CD4-positive, alpha-beta T cell treated with Interleukin-4 for 1 hour (primary cell): ENCODE measurements around the gene STAG3.

Source experiments
- DNase-seq, 2 donors: peaks; one replicate each; pipeline ENCODE4 v3.0.0-alpha.2; 2020 to 2022

Gene STAG3

DNA sequence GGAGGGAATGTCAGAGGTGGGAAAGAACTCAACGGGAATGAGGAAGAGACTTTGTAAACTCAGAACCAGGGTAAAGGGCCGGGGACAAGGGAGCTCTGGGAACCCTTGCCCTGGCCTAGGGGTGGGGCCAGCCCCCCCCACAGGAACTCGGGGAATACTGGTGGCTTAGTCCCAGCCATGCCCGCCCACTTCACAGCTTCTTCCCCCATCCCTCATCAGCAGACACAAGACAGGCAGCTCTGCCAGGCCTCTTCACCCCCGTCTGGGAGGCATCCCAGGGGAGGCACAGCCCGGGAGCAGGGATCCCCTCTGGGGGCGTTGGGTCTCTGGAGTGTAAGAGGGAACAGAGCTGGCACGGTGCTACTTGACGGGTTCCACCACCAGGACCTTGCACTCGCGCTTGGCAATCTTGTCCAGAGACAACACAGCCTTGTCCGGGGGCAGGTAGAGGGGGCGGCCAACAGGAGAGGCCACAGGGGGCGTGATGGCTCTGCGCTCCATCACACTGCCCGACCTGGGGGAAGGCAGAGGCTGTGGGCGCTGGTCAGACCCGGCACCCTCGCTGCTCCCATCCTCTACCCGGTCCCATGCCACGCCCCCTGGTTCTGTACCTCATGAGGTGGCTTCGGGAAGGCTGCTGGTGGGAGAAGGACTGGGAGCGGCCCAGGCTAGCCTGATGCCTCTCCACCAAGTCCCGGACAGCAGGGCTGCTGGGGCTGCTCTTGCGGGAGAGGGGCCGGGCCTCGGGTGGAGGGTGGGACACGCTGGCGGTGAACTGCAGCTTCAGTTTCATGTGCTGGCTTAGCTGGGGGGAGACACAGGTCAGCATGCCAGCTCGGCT lies 22.8 kb upstream of the STAG3 start:
- no peak for DNase-seq

DNA sequence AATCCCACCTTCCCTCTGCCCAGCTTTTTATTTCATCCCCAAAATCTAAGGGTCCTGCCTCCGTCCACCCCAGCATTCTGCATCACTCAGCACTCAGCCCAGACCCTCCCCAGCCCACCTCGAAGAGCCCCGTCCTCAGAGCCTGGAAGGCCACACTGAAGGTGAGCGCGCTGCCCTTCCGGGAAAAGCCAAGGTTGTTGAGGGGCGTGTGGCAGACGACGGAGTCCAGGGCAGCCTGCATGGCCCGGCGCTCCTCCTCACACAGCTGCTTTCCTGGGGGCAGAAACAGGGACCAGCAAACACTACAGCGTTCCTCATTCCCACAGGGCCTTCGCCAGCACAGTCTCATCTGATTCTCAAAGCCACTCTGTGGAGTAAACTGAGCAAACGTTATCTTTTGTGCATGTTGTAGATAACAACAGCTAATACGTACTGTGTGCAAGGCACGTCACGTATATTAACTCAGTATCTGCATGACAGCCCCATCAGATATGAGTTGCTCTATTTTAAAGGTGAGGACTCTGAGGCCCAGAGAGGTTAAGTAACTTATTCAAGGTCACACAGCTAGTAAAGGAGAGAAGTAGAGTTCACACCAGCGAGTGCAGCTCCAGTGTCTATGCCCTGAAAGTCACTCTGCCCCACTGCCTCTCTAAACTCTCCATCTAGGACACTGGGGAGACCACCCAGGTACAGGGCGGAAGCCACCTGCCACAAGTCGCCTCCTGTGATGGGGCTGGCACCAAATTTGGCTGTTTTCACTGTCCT lies 22.0 kb upstream of the STAG3 start:
- DNase-seq, result no peak

DNA sequence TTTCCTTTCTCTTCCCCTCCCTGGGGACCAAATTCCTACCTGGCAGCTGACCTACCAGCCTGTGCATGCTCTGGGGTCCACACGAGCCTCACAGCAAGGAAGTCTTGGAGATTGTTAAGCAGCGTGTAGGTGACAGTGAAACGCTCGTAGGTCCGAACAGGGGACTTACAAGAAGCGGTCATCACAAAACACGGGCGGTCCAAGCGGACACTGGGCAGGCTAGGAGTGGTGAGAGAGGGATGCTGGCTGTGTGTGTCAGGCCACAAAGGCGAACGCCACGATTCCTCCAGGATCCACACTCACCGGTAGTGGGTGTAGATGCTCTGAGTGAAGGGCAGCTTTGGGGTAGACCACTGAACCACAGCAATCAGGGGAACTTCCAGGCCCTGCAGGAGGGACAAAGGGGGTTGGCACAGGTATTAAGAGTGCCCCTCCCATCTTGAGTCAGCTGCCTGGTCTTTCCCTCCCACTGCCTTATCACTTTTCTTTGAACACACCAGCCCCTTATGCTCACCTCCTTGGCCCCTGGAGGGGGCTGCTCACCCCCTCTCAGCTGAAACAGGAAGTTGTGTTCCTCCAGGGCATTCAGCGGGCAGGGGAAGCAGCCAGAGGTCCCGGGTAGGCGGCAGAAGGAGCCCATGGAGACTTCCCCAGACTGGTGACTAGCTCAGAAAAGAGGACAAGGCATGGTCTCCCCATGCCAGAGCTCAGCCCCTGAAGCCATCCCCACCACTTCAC lies 21.2 kb upstream of the STAG3 start:
- DNase-seq, result peak; percentile 28 to 58

DNA sequence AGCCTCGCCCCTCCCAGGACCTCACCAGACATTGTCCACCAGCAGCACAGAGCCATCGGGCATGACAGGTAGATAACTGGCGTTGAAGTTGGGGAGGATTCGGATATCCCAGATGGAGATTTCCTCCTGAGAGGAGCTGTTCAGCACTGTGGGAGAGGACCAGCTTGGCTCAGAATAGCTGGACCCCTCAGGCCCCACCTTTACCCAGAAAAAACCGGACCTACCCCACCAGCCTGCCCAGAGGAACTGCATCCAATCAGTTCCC lies 20.7 kb upstream of the STAG3 start:
- no peak for DNase-seq

DNA sequence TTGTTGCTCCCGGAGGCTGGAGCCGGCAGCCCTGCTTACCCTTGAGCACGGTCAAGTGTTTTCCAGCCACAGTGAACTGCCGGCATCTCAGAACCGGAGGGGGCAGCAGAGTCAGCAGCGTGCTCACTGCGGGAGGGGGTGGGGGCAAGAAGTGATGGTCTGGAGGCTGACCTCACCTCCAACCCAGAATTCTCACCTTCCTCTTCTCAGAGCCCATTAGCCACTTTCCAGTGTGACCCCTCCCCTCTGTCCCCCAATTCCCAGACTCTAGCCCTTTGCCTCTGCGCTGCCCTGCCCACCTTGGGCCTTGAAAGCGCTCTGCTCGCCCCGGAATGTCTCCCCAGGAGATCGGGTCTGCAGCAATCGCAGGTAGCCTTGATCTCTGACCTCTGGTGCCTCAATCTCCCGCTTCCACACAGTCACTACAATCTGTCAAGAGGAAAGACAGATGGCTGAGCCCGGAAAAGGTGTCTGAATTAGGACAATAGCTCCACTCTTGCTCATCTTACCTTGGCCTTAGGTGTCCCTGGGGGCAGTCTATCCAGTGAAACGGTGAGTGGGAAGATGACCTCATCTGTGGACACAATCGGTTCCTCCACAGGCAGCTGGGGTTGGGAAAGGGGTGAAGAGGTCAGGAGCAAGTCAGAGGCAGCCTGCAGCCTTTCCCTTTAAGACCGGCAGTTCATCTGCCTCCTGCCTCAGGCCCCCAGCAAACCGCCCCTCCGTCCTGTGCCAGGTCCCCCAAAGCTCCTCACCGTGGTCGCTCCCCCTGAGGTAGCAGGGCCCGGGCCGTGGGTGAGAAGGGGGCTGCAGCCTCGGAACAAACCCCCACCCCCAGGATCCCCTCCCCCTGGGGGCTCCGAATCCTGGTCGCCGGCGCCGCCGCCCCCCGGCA lies 20.1 kb upstream of the STAG3 start:
- peak in 1 of 2 donors; percentile 17 for DNase-seq

DNA sequence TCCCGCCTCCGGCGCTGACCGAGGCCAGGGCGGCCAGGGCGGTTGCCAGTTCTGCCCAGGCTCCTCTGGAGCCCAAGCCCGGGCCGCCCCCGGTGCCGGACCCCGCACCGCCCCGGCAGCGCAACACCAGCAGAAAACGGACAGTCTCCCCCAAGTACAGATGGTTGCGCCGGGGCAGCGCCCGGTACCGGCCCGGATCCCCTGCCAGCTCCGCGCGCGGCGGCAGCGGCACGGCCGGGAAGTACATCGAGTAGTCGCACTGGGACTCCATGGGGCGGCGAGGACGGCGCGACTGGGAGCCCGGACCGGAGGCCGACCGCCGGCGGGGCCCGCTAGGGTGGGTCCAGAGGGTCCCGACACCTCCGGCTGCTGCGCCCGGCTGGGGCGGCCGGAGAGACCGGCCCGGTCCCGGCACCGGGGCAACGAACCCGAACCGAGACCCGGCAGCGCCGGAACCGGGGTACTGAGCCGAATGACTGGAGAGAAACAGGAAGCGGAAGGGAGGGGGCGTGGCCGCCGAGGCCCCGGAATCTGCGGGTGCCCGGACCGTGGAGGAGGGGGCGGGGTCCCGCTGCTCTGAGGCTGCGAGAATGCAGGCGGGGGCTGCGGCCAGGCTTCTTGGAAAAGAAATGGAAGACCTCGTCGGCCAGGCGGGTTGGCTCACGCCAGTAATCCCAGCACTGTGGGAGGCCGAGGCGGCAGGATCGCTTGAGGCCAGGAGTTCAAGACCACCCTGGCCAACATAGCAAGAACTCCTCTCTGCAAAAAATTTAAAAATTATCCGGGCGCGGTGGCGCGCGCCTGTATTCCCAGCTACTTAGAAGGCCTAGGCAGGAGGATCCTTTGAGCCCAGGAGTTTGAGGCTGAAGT lies 19.3 kb upstream of the STAG3 start, which contains the start of gene TRAPPC14:
Gene TRAPPC14 (minus strand): TSS at position 495 of the 870 bp plus-strand sequence. CDS start 224 bp downstream, at position 271.
- peak; percentile 87 to 89 for DNase-seq

DNA sequence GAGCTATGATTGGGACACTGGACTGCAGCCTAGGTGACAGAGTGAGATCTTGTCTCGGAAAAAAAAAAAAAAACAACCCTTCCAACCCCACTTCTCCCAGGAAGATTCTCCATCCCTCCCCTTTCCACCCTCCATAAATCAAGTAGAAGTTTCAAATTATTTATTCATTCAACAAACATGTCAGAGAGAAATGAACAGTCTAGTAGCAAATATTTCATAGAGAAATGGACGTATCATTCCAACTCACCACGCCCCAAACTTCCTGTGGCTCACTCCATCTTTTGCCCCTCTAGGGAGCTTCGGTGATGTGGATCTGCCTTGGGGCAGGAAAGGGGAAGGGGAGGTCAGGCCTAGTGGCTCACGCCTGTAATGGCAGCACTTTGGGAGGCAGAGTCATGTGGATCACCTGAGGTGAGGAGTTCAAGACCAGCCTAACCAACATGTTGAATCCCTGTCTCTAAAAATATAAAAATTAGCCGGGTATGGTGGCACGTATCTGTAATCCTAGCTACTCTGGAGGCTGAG lies 18.6 kb upstream of the STAG3 start:
- no peak for DNase-seq

DNA sequence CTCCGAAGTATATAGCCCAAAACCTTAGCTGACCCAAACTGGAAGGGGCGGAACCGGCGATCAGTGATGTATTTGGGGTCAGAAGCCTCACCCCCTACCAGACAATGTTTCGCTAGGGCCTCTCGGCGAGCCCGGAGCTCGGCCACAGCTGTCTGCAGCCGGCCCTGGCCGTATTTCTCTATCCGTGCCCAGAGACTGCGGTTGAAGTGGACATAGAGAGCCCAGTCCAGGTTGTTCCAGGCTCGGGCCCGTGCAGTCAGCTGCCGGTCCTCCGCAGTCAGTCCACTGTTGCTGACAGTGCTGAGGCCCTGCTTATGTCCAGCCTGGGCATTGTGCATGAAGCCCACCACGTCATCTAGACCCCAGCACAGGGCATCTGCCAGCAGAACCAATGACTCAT lies 17.7 kb upstream of the STAG3 start:
- no peak for DNase-seq

DNA sequence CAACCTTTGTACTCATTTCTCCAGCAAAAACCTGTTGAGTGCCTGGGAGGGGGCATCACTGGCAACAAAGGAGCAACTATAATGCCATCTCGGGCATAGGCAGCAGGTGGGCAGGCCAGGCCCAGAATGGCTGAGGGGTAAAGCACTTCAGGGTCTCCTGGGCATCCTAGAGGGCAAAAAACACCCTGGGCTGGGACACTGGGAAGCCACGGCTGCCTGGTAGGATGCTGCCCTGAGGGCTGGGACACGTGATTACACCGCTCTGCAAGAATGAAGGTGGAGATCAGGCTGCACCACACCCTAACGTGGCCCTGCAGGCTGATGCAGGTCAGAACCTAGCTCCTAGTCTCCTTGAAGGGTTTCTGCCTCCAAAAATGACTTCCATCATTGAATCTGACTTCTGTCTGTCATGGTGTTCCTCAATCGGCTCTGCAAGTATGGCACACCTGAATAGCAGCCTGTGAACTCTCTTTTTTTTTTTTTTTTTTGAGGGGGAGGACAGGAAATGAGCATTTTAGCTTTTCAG lies 14.6 kb upstream of the STAG3 start:
- peak in 1 of 2 donors; percentile 32 for DNase-seq

DNA sequence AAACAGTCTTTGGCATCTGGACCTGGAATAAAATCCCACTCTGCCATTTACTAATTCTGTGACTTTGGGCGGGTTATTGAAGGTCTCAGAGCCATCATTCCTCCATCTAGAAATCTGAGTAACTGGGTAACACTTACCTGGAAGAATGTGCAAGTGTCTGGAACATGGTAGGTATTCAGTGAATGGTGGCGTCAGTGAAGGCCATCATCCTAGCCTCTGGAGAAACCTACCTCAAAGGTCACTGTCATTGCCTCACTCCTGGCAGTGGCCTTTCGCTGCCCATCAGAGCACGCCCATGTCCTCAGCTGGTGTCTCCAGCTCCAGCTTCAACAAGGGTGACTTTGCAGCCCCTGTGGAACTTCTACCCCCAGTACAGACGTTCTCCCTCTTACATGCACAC lies 13.8 kb upstream of the STAG3 start:
- DNase-seq, result no peak

DNA sequence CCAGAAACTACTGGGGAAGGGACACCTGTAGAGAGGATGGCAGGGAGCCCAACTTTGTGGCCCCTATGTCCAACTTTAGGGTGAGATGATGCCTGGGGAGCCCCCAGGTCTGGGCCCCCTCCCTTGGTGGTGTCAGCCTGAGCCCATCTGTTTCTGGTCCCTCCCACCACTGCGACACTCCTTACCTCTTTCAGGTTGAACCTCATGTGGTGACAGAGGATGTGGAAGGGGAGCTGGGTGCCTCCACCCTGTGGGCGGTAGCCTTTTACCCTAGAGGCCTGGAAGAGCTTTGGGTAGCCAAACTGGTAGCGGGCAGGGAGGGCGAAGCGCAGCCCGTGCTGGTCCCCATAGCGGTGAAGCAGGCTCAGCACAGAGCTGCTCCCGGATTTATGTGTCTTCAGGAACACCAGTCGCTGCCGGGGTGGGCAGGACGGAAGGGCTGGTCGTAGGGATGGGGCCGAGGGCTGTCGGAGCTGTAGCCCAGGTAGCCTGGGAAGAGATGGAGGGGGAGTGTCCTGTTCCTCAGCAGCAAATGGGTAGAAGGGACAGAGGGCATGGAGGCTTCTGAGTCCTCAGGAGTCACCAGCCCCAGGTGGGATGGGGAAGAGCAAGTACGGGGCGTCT lies 11.3 kb upstream of the STAG3 start:
- peak; percentile 24 to 51 for DNase-seq

DNA sequence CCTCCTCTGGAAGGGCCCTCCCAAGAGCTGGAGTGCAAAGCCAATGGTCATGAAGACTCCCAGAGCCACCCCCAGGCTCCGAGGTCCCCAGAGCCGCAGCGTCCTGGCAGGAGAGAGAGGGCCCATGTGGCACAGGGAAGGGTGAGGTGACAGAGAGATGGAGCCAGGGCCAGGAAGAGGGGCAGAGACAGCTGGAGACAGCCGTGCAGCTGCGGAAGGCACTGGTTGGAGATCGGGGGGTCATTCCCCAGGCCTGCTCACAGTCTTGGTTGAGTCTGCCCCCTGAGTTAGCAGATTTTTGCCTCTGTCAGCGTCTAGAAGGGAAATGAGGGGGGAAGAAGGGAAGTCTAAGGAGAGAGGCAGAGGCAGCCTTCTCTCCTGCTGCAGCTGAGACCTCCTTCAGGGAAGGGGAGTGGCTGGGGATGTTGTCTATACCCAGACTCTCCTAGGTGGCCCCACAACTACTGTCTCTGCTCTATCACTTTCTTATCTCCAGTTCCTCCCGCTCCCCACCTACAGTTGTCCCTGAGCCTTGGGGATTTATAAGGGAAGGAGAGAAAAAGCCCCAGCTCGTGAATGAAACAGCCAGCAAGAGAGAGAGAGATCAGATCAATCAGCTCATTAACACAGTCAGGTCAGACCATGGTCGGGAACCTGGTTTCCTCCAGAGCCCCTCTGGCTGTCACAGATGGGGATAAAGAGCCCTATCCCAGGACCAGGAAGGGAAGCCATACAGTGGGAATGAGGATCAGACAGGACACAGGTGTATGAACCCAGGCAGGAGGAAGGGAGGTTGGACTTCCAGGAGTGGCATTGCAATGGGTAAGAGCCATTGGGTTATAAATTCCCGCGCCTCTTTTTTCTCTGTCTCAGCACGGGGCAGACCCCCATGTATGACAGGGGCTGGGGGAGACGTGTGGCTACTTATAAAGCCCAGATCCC lies 10.5 kb upstream of the STAG3 start:
- no peak for DNase-seq

DNA sequence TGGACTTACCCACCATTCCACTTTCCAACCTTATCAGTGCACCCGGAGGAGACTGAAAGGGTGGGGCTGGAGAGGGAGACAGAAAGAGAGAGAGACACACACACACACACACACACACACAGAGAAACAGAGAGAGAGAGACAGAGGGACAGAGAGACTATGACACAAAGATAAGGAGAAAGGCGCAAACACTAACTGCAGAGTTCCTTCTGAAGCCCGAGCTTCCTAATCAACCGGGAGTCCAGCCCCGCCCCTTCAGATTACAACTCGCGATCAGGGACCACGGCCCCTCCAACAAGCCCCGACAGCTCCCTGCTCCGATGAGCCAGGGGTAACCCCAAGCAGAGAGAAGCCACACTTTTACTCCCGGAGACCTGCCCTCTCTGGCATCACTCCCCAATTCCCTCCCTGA lies 9.8 kb upstream of the STAG3 start:
- no peak for DNase-seq

DNA sequence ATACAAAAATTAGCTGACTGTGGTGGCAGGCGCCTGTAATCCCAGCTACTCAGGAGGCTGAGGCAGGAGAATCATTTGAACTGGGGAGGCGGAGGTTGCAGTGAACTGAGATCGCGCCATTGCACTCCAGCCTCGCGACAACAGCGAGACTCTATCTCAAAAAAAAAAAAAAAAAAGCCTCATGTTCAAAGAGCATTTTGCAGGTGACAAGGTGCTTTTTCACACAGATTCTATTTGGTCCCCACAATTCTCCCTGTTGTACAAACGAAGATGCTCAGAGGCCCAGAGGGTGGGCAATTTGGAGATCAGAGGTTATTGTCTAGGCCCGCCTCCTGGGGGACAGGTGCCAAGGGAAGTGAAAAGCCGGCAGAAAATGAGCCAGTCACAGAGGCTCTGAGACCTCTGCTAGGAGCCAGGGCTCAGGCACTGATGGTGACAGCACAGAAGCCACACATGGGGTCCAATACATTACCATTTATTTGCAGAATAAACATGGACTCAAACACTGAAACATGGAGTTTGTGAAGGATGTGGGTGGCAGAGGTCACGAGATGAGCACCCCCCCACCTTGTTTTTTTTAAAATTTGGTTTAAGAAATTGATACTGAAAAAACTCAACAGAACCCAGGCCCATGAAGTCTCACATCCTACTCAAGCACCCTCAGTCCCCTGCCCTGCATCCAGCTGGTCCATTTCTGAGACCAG lies 8.4 kb upstream of the STAG3 start:
- peak; percentile 17 to 27 for DNase-seq

DNA sequence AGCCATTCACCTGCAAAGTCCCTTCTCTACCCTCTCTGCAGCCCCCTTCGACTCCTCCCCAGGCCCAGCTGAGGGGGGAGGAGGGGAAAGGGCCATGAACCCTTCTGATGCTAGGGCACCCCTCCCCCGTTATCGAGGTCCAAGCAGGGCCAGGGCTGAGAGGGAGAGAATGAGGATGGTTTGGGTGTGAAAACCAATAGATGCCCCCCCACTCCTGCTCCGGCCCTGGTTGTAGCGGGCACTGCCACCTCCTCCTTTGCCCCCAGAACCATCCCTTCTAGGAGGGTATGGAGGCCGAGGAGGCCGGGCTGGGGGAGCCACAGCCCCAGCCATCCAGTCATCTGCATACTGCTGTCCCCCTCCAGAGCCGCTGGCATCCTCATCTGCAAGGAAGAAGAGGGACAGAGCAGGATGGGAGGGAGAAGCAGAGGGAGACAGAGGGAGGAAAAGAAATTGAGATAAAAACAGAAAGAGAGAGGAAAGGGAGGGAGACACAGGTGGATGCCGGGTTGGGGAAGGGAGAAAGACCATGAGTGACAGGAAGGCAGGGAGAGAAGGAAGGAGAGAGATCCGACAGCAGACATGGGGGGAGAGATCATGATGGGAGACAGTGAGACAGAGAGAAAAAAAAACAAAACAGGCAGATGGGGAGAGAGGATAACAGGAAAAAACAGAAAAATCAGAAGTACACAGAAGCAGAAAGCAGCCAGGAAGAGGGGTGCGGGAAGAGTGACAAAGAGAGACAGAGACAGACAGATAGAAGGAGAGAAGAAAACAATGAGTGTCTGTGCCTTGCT lies 7.4 kb upstream of the STAG3 start:
- no peak for DNase-seq

DNA sequence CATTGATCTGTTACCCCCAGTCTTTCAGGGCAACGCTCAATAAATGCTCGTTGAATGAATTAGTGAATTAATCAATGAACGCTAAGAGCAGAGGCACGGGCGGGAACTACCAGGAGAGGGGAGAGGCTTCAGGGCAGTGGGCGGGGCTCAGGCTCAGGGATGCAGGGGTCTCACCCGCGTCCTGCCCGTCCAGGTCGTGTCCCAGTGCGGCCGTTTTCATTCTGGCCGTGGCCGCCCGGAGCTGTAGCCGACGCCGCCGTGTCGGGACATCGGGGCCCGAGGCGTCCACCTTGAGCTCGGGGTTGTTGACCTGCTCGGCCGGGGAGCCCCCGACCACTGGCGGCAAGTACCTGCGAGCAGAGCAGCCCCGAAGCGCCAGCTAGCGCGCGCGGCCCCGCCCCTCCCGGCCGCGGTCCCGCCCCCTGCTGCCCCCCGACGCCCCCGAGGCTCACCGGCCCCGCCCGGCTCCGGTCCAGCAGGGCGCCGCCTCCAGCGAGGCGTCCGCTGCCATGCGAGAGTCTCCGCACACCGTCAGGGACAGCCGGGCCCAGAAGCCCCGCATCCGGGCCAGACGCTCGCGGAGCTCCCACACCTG lies 6.5 kb upstream of the STAG3 start:
- DNase-seq, result peak; percentile 24 to 55

DNA sequence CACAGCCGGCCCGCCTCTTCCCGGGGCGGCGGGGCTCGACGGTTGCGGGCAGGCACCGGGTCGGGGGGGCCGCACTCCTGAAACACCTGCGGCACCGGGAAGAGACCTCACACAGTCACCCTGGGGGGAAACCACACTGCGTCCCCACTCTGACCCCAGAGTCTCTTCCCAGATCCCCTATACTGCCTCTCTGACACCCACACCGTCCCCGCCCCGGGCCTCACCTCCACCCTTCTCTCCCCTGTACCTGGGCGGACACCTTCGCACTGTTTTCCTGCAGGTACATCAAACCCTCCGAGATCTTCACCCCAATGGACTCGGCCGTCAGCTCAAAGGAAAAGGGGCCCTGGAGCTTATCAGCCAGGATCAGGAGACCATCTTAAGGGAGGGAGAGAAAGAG lies 5.9 kb upstream of the STAG3 start:
- DNase-seq, result peak in 1 of 2 donors; percentile 33
